Measurements from ENCODE around the gene SNTB2.
A peak's percentile ranks its signal among the peaks of the same experiment; 100 is the strongest.

SNTB2 gene

DNA sequence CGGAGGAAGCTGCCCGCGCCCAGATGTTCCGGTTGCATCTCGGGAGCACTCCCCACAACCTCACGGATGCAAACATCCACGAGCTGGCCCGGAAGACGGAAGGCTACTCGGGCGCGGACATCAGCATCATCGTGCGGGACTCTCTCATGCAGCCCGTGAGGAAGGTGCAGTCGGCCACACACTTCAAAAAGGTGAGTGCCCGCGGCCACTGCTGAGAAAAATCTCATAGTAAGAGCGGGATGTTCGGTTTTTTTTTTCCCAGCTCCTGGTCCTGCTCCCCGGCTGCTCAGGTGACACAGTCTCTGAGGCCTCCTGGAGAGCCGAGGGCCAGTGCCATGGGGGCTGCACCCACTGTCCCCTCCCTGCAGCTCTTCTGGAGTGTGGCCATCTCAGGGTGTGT lies 134.1 kb downstream of the SNTB2 start:
- no peak for DNase-seq

DNA sequence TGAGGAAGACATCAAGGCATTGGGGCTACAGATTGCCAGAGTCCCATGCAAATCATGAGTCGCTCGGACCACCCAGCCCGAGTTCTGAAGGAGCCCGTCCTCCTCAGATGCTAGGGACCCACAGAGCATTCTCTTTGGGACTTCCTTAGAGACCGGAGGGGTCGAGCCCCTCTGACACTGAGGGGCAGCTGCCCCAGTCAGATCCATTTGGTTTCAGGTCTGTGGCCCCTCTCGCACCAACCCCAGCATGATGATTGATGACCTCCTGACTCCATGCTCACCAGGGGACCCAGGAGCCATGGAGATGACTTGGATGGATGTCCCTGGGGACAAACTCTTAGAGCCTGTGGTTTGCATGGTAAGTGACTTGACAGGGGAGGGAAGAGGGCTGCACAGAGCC lies 135.4 kb downstream of the SNTB2 start:
- no peak for DNase-seq

DNA sequence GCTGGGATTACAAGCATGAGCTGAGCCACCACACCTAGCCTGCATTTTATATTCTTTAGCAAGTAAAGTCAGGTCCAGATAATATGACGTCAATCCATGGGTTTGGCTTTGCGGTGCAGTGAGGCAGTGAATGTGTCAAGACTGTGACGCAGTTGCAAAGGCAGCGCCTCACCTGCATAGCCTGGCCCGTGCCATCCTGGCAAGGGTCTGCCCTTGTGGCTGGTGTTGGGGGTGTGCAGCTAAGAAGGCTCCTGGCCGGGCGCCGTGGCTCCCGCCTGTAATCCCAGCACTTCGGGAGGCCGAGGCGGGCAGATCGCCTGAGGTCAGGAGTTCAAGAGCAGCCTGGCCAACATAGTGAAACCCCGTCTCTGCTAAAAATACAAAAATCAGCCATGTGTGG lies 136.5 kb downstream of the SNTB2 start:
- DNase-seq = no peak

DNA sequence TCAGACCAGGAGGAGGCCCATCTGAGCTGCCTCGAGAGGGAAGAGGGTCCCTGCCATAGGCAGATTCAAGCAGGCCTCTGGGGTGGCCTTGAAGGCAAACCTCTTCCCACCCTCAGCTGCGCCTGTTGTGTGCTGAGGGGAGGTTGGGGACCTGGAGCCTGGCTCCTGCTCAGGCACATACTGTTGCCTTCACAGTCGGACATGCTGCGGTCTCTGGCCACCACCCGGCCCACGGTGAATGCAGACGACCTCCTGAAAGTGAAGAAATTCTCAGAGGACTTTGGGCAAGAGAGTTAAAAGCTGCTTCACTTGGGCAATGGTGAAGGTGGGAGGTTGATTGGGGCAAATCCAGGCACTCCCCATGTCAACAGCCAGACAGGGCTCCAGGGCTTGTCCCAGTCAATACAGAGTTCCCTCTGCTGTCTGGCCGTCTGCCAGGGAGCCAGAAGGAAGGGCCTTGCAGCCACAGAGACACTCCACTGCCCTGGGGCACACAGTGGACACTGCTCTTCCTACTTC lies 137.1 kb downstream of the SNTB2 start:
- DNase-seq = no peak

DNA sequence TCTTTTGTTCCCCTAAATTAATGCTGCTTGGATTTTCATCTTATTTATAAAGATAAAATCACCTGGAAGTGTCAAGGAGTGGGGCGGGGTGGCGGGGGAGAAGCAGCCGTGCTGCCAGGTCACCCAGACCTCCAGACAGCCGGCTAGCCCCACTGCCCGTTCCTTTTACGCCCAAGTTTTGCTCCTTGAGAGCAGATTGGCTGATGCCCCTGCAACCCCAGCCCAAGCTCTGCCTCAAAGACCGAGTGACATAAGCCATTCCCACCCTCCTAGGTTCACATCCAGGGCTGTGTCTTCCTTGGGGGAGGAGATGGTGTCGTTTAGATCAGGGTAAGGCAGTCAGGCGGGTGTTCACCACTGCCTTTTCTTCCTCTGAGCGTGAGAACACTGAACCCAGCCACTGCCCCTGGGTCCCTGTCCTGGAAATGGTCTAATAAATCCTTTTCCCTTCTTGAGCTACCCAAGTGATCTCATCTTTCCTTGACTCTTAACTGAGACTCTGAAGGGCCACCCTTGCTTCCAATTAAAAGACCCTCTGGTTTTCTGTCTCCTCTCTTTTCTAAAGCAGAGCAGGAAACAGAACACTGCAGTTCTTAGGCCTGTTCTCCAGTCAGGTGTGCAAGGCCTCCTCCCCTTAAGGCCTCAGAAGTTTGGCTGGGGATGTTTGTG lies 137.8 kb downstream of the SNTB2 start:
- DNase-seq = no peak

DNA sequence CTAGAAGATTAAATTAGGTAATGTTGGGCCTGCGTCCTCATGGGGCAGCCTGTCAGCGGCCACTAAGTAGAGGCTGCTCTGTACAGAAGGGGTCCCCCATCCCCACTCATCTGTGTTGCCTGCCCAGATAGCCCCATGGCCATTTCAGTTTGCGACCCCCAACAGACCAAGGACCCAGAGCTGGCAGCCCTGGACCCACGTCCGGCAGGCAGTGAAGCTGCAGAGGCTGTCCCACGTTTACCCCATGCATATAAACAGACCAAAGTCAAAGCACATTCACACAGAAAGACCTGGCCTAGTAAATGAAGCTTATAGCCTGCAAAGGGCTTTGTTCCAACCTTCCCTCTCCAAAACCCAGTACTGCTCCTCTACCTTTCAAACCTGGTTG lies 138.8 kb downstream of the SNTB2 start:
- DNase-seq = no peak

DNA sequence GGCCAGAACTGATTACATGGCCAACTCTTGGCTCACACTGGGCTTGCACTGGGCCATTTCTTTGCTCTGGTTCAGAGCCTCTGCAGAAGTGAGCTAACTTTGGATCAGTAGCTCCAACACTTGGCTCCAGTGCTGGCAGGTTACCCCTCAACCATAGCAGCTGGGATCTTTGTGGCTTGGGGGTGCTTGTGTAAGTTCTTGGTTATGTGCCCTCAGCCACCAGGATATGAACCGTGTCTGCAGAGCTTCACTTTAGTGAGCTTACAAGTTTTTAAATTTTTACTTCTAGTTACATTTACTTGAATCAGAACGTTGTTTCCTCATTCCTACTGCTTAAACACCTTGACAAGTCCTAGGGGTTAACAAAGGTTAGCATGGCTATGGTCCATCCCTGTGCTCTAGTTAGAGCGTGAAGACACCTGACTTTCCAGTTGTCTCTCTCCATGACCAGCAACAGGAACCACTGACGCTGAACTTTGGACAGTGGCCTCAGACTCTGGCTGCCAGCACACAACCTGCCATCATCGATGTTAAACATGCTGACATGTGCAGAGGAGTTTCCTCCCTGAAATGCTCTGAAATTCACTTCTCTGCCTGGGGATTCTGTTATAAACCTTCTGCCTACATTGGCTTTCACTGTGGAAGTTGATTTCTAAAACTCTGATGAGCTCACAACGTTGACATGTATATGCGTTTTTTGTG lies 139.4 kb downstream of the SNTB2 start:
- no peak for DNase-seq

DNA sequence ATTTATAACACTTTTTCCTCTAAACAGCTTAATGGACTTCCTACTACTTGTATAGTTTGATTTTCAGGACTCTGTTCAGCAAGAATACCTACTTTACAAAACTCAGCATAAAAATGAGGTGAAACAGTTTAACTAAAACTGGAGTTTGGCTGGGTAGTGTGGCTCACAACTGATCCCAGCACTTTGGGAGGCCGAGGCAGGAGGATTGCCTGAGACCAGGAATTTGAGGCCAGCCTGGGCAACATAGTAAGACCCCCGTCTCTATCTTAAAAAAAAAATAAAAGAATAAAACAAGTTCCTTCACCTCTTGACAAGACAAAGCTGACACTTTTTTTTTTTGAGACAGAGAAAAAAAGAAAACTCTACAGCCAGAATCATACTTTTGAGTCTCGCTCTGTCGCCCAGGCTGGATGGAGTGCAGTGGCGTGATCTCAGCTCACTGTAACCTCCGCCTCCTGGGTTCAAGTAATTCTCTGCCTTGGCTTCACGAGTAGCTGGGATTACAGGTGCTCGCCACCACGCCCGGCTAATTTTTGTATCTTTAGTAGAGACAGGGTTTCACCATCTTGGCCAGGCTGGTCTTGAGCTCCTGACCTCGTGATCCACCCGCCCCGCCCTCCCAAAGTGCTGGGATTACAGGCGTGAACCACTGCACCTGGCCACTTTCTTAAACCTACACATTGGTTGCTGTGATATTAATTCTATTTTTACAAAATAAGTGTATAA lies 140.8 kb downstream of the SNTB2 start:
- DNase-seq = no peak

DNA sequence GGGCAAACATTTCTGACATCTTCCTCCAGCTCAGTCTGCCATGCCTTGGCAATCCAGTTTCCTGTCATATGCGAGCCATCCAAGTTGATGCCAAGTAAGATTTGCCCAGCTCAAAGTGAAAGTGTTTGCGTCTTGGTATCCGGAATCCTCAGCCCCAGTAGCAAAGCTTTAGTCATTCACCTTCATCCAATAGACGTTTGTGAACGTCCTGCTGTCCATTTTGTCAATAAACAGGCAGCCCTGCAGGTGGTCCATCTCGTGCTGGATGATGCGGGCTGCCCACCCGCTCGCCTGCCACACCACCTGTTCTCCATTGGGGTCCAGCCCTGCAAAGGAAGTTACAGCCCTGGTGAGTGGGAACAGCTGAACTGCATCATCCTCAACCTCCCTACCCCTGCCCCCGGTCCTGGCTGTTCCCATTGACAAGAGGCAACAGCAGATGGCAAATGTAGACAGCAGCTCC lies 141.9 kb downstream of the SNTB2 start:
- no peak for DNase-seq

DNA sequence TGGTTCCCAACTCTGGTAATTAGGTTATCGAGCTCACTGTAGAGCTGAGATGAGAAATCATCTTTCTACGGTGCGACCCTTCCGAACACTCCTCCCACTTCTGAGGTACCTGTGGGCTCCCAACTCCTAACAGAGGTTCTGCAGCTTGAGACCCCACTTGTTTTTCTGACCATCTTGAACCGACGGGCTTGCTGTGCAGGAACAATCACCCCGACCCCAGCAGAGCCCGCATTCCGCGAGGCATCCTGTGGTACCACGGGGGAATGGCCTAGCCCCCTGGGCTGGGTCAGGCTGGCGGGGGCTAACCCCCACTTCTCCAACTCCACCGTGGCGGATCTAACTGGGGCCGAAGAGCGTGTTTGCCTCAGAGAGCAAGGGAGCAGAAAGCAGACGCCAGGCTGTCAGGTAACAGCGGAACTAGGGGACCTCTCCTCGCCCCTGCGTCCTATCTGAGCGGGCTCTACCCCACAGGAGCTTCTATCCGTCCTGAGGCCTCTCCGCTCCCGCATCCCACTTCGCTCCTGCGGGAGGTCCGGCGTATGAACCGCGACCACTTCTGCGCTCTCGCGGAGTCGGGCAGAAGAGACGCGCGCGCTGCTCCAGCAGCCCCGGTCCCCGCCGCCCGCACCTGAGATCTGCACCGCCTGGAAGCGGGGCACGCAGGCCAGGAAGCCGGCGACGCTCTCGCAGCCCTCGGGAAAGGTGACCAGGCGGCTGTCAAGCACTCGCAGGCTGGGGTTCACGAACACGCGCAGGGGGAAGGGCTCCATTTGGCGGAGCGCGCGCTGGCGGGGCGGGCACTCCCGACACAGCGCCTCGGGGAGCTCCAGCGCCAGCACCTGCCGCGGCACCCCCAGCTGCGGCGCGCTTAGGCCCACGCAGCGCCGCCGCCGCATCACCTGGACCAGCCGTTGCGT lies 142.7 kb downstream of the SNTB2 start:
- DNase-seq = peak; percentile 55

DNA sequence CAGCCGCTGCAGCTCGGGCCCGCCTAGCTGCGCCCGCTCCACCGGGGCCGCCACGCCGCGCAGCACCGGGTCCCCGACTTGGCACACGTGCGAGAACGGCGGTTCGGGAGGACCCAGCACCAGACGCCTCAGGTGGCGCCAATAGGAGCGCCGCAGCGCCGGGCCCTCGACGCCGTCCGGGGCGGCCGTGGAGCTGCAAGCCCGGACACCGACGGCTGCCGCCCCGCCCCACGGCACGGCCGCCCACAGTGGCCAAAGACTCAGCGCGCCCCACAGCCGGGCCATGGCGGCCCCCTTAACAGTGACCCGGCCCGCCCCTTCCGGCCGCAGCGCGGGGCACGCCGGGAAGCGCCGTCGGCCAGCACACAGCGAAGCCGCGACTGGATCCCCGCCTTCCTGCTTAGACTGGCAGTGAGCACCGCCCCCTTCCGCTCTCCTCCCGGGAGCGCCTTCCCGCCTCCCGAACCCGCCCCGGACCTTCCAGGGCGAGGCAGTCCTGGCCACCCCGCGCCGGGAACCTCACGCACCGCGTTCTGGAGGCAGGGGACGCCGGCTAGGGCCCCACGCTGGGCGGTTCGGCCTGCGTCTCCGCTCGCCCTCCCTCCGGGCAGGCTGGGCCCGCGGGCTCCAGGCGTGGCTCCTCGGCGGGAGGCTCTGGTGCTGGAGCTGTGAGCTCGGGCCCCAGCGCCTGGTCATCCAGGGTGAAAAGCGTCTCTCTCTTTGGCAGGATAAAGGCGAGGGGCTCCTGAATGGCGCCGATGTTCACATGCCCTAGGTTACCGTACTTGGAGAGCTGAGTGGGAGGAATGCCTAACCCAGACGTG lies 143.5 kb downstream of the SNTB2 start, which contains the start of gene PDF:
TSS of gene PDF (minus strand) at position 303 of the 824 bp plus-strand sequence. CDS start at position 285, 18 bp downstream.
- peak; percentile 93 for DNase-seq

DNA sequence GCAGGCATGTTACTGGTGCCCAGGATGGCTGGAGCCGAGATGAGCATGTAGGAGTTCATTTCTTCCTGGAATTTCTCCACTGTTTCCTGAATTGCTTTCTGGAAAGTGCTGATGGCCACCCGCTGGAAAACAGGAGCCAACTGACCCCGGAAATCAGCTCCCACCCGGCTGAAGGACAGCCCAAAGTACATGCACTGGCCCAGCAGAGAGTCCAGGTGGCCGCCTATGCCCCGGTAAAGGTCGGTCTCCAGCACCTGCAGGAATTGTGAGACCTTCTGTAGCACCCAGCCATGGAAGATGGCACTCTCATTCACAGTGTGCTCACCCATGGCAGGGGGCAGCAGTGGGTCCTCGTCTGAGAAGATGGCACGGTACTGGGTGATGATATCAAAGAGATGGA lies 147.7 kb downstream of the SNTB2 start:
- no peak for DNase-seq

DNA sequence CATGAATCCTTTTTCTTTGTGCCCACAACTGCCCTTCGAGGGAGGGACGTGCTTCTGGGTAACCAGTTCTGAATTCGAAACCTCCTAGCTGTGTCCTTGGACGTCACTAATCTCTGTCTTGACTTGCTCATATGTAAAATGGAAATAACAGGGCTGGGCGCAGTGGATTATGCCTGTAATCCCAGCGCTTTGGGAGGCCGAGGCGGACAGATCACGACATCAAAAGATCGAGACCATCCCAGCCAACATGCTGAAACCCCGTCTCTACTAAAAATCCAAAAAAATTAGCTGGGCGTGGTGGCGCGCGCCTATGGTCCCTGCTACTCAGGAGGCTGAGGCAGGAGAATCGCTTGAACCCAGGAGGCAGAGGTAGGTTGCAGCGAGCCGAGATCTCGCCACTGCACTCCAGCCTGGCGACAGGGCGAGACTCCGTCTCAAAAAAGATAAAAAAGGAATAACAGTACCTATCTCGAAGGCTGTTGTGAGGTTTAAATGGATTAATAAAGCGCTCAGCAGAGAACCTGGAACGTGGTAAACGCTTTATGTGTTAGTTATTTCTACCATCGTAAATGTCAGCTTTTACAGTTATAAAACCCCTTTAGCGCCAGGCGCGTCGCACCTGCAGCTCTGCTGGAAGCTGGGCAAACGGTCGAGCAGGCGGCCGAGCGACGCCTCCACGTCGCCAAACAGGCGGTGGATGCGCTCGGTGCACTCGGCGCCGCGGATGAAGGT lies 151.8 kb downstream of the SNTB2 start:
- no peak for DNase-seq

DNA sequence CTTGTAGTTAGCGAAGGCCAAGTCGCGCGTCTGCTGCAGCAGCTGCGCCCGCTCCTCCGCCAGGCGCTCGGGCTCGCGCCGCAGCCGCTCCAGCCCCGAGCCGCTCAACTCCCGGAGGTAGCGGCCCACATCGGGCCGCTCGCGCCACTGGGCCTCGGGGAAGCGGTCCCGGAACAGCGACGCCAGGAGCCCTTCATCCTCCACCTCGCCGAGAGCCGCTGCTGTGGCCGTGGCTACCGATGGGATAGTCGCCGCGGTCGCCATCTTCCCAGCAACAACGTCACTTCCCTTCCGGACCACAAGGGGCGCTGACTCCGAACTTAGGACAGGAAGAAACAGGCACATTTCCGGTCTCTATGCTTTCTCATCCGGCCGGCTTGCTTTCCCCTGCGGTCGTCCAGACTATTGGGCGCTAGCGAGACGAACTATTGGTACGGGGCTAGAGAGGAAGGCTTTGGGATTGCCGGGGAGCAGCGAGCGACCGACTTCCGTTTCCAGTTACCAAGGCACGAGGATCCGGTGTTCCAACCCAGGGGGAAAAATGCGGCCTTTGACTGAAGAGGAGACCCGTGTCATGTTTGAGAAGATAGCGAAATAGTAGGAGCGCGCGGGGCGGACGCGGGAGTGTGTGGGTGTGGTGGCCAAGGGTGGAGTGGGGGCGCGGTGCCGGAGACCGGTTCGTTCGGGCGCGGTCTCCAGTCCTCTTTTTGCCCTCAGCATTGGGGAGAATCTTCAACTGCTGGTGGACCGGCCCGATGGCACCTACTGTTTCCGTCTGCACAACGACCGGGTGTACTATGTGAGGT lies 152.5 kb downstream of the SNTB2 start, which contains the start of the genes COG8 and NIP7:
TSS of gene COG8 (minus strand) at position 276 of the 806 bp plus-strand sequence. CDS start at position 264, 12 bp downstream.
TSS of gene NIP7 (plus strand) at position 484 of the 806 bp plus-strand sequence. CDS start at position 542, 58 bp downstream.
- peak; percentile 94 for DNase-seq

DNA sequence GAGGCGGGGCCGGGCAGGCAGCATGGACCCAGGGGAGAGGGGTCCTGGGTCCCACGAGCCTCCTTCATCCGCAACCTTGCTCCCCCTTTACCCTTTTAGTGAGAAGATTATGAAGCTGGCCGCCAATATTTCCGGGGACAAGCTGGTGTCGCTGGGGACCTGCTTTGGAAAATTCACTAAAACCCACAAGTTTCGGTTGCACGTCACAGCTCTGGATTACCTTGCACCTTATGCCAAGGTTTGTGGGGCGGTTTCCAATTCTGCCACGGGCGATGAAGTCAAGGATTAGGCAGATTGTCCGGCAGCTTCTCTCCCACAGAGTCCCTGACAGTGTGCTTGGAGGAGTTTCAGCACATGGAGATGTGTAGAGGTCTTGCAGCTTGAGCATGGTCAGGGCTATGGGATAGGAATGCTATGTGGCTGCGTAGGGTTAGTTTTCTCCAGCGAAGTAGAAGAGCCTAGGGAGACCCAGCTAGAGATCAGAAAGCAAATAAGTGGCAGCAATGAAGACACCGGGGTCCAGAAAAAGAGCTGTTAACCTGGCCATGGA lies 153.2 kb downstream of the SNTB2 start:
- peak; percentile 62 for DNase-seq

DNA sequence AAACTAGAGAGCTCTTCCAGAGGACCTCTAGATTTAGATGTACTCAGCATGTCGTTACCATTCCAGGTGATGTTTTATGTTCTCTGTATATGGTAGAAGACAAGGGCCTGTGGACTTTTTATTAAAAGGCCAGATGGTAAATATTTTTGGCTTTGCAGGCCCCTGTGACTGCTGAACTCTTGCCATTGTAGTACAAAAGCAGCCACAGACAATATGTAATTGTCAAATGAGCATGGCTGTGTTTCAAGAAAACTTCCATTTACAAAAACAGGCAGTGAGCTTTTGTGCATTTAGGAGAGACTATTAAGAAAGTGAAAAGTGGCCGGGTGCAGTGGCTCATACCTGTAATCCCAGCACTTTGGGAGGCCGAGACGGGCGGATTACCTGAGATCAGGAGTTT lies 157.2 kb downstream of the SNTB2 start:
- DNase-seq = no peak

DNA sequence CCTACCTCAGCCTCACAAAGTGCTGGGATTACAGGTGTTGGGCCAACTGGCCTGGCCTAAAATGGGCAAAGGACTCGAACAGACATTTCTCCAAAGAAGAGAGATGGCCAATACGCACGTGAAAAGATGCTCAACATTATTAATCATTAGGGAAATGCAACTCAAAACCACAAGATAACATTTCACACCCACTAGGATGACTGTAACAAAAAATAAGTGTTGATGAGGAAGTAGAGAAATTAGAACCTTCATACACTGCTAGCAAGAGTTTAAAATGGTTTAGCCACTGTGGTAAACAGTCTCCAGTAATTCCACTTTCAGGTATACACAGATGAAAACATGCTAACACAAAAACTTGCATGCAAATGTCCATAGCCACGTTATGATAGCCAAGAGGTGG lies 159.0 kb downstream of the SNTB2 start:
- DNase-seq = no peak

DNA sequence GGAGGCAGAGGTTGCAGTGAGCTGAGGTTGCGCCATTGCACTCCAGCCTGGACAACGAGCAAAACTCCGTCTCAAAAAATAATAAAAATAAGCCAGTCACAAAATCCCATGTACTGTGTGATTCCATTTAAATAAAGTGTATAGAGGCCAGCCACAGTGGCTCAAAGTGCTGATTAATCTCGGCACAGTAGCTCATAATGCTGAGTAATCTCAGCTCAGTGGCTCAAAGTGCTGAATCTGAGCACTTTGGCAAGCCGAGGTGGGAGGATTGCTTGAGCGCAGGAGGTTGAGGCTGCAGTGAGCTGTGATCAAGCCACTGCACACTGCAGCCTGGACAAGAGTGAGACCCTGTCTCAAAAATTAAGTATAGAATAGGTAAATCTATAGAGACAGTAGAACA lies 159.7 kb downstream of the SNTB2 start:
- no peak for DNase-seq

DNA sequence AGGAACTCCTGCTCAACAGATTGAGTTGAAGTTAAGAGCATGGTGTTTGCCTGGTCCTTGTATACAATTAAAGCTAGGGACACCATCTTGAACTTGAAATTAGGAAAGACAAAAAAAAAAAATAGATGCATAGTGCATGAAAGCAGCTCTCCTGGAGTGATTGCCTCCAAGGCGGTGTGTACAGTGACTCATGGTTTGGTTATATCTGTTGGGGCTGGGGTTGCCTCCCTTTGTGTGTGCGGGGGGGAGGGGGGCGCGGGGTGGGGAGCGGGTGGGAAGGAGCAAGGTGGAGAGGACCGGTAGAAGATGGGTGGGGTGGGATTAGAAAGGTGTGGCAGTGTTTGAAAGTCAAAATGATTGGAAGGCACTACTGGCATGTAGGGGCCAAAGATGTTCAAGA lies 161.3 kb downstream of the SNTB2 start:
- no peak for DNase-seq

All from stimulated activated CD4-positive, alpha-beta T cell treated with anti-CD3 and anti-CD28 coated beads, Interleukin-15, amount 100 ng/mL, for 24 hours (primary cell).